Prostate gland (tissue), 2 donors: Measurements from ENCODE around the gene PRCD. TPM values are rescaled to one million over a fixed set of nuclear protein-coding genes. Genes with fewer than 3 reads are reported as not detected.

Source experiments
- DNase-seq: peaks from one replicate; pipeline ENCODE4 v3.0.0-alpha.2; 2019; ENCODE audit warnings: low spot score
- H3K27ac ChIP-seq, 2 donors: fragments of 200-600 bp; sonication (generic); 2 replicates each; pipeline ENCODE4 v1.5.1; 2017 to 2019
- H3K27me3 ChIP-seq: fragments of 200-600 bp; sonication (generic); replicated peaks from 2 replicates; pipeline ENCODE4 v1.5.1; 2019; ENCODE audit not compliant: insufficient read depth
- H3K36me3 ChIP-seq, 2 donors: fragments of 200-600 bp; sonication (generic); 1 replicate in 1 of 2; 2 replicates in 1 of 2; pipeline versions ENCODE4 v1.5.1 to v1.8.1; 2017 to 2019
- H3K4me1 ChIP-seq: fragments of 200-600 bp; sonication (generic); replicated peaks from 2 replicates; pipeline ENCODE4 v1.5.1; 2019
- H3K4me3 ChIP-seq, 2 donors: fragments of 200-600 bp; sonication (generic); 2 replicates each; pipeline ENCODE4 v1.5.1; 2017 to 2019
- H3K9me3 ChIP-seq: fragments of 200-600 bp; sonication (generic); 2 replicates; pipeline ENCODE4 v1.5.1; 2017
- POLR2A ChIP-seq: fragments of 450-650 bp; IDR thresholded peaks from one replicate; pipeline ENCODE4 v1.6.1; 2016; ENCODE audit warnings: antibody characterized with exemption, mild to moderate bottlenecking
- POLR2AphosphoS5 ChIP-seq: sonication (generic); formaldehyde crosslinking; IDR thresholded peaks from one replicate; pipeline ENCODE4 v1.6.1; 2017; ENCODE audit warnings: antibody characterized with exemption
- WGBS: methylation state at CpG from one replicate; pipeline ENCODE4 v1.1.5; 2018; 5-methylcytosine and 5-hydroxymethylcytosine counted together
- intact Hi-C: fragments of 100-400 bp; cut with DNase I; formaldehyde crosslinking; loops from one replicate; pipeline ENCODE4 v1.14.2; 2022
- total RNA-seq, 2 donors: library from RNA; depleted of rRNA; stranded (reverse); fragments of >200 nt; gene quantifications; one replicate each; pipeline ENCODE4 v1.1.0, GENCODE V29; 2016
- TF ChIP-seq, protein P1 (sequence below), 4 experiments: fragments of 200-600 bp in 2 of 4; fragments of 450-650 bp in 2 of 4; sonication (generic) in 2 of 4; IDR thresholded peaks; 1 replicate in 3 of 4; 2 replicates in 1 of 4; pipeline ENCODE4 v1.5.1; 2016 to 2019; ENCODE audit warnings: antibody characterized with exemption in 4 of 4, mild to moderate bottlenecking in 2 of 4, moderate library complexity in 2 of 4

PRCD gene
- total RNA-seq, 2 donors from 2014 or later, result 0.36 to 0.85 TPM

DNA sequence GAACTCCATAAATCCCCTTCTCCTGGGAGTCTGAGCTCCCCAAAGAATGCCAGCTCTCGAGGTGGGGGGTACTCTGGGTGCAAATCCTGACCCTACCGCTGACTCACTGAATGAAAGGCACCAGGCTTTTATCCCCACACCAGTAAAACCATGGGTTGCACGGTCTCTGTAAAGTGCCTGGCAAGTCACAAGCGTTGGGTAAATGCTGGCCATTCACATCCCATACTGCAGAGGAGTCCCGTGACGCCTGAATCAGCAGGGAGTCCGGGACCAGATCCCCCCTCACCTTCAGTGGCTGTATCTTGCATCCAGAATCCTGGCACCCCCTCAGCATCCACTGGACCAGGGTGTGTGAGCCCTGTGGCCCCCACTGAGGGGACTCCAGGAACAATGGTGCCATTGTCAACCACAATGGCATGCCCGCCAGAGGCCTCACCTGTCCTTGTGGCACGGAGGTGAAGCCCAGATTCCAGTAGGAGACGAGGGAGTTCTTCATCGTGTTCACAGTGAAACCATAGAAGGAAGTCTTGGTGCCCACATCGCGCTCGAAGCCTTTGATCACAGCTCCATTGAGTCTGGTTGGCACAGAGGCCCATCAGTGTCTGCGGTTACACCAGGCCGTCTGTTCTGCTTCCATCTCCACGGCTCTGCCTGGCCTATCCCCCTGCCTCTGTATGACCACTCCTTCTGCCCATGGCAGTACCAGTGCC is 32.5 kb downstream of the PRCD start:
- no peaks in the 10 kb centered on the region for H3K4me1 ChIP-seq
- H3K4me3 ChIP-seq, result no peak overlapping the region
- no peaks in the 10 kb centered on the region for H3K27me3 ChIP-seq
- no peak for DNase-seq
- TF ChIP-seq POLR2A (no peak), POLR2AphosphoS5 (no peak)
- TF ChIP-seq, protein P1, sequence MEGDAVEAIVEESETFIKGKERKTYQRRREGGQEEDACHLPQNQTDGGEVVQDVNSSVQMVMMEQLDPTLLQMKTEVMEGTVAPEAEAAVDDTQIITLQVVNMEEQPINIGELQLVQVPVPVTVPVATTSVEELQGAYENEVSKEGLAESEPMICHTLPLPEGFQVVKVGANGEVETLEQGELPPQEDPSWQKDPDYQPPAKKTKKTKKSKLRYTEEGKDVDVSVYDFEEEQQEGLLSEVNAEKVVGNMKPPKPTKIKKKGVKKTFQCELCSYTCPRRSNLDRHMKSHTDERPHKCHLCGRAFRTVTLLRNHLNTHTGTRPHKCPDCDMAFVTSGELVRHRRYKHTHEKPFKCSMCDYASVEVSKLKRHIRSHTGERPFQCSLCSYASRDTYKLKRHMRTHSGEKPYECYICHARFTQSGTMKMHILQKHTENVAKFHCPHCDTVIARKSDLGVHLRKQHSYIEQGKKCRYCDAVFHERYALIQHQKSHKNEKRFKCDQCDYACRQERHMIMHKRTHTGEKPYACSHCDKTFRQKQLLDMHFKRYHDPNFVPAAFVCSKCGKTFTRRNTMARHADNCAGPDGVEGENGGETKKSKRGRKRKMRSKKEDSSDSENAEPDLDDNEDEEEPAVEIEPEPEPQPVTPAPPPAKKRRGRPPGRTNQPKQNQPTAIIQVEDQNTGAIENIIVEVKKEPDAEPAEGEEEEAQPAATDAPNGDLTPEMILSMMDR (IDR thresholded peaks at IDR 0.05), result no peak
- H3K27ac ChIP-seq, result no peak overlapping the region
- WGBS, result 92% methylated on average over 17 of the region's 17 CpGs
- no peaks in the 10 kb centered on the region for H3K36me3 ChIP-seq
- H3K9me3 ChIP-seq, result no peaks in the 10 kb centered on the region
- intact Hi-C loops, result no loop called here

DNA sequence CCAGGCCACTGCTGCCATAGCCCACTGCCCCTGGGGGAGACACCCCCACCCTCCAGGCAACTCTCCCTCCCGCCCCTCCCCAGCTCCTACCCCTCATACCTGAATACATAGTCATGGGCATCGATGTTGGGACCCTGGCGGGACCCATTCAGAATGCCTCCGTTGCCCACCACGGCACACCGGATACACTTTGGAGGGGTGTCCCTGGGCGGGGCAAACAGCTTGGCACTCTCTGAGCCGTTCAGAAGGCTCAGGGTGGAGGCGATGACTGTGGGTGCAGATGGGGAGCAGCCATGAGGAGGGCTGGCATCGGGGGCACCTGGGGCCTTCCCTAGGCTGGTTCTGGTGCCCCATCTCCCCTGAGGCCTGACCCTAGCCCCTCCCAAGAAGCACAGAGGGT is 33.3 kb downstream of the PRCD start:
- H3K36me3 ChIP-seq, result no peaks in the 10 kb centered on the region
- no peak for TF ChIP-seq POLR2A
- TF ChIP-seq, protein P1 (IDR thresholded peaks at IDR 0.05), result no peak
- no peak for TF ChIP-seq POLR2AphosphoS5
- H3K9me3 ChIP-seq, result no peaks in the 10 kb centered on the region
- no peak overlapping the region for H3K4me3 ChIP-seq
- WGBS, result 85% methylated on average over 10 of the region's 10 CpGs
- no peak overlapping the region for H3K27ac ChIP-seq
- no peaks in the 10 kb centered on the region for H3K4me1 ChIP-seq
- H3K27me3 ChIP-seq, result no peaks in the 10 kb centered on the region
- intact Hi-C loops, result no loop called here
- DNase-seq, result no peak

DNA sequence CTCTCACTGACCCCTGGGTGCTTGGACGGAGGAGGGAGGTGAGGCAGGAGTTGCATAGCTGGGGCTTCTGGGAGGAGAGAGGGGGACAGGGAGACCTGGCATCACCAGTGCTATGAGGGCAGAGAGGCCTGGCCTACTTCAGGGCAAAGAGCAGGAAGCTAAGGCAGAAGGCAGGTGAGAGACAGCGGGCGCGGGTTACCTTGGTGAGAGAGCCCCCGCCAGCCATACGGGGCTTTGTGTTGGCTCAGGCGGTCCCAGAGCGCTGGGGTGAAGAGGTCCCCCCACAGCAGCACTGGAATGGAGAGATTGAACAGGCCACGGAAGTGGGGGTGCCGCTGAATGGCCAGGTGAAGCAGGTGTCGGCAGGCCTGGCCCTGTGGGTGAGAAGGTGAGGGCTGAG is 34.3 kb downstream of the PRCD start:
- Histone ChIP-seq H3K36me3 (no peaks in the 10 kb centered on the region), H3K27me3 (no peaks in the 10 kb centered on the region), H3K27ac (no peak overlapping the region), H3K4me1 (no peaks in the 10 kb centered on the region), H3K9me3 (no peaks in the 10 kb centered on the region), H3K4me3 (no peak overlapping the region)
- WGBS, result 91% methylated on average over 11 of the region's 11 CpGs
- no peak for DNase-seq
- TF ChIP-seq, protein P1 (IDR thresholded peaks at IDR 0.05), result no peak
- TF ChIP-seq POLR2A, result no peak
- intact Hi-C loops, result no loop called here

DNA sequence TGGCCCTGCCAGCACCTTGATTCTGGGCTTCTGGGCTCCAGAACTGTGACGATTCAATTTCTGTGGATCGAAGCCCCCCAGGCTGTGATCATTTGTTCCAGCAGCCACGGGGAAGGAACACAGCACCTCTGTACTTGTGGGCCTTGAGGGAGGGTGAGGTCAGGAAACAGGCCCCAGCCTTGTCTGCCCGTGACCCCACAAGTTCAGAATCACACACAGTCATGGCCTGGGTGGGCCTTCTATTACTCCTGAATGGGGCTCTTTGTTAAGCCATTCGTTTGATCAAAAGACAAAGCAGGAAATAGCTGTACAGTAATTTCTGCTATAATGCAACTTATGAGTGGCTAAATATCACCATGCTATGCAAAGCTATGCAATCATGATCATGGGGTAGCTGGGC is 35.7 kb downstream of the PRCD start:
- no peak for DNase-seq
- intact Hi-C loops, result no loop called here
- Histone ChIP-seq H3K4me1 (no peaks in the 10 kb centered on the region), H3K4me3 (no peak overlapping the region), H3K36me3 (no peaks in the 10 kb centered on the region), H3K9me3 (no peaks in the 10 kb centered on the region), H3K27me3 (no peaks in the 10 kb centered on the region), H3K27ac (no peak overlapping the region)
- TF ChIP-seq POLR2AphosphoS5, result no peak
- TF ChIP-seq POLR2A, result no peak
- TF ChIP-seq, protein P1 (IDR thresholded peaks at IDR 0.05), result no peak
- 79% methylated on average over 5 of the region's 5 CpGs for WGBS

DNA sequence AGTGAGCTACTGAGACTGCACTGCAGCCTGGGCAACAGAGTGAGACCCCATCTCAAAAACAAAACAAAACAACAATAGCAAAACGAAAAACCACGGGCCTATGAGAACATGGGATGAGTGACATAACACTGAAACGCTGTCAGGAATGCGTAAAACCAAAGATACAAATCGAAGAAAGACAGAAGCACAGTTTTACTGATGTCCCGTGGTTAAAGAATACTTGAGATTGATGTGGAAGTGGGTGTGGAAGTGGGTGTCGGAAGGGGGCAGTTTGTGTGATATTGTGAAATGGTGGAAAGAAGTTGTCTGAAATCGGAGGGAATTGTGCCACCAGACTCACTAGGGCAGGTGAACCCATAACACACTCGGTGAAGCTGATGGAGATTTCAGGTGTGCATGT is 36.3 kb downstream of the PRCD start:
- H3K9me3 ChIP-seq, result no peaks in the 10 kb centered on the region
- DNase-seq, result no peak
- WGBS, result 88% methylated on average over 9 of the region's 9 CpGs
- intact Hi-C loops, result no loop called here
- no peaks in the 10 kb centered on the region for H3K36me3 ChIP-seq
- H3K4me3 ChIP-seq, result no peak overlapping the region
- H3K27ac ChIP-seq, result no peak overlapping the region
- TF ChIP-seq, protein P1 (IDR thresholded peaks at IDR 0.05), result no peak
- TF ChIP-seq POLR2A, result no peak
- no peak for TF ChIP-seq POLR2AphosphoS5
- H3K27me3 ChIP-seq, result no peaks in the 10 kb centered on the region
- no peaks in the 10 kb centered on the region for H3K4me1 ChIP-seq
